OCI-LY7 (cell line): Measurements from ENCODE around the gene ASL. TPM values are rescaled to one million over a fixed set of nuclear protein-coding genes. Genes with fewer than 3 reads are reported as not detected.

Experiments used
- BruUV-seq: library from RNA; stranded (reverse); fragments of 400-500 nt; replicated peaks from 2 replicates; lab custom pipeline; 2021; lab: Mats Ljungman, UMichigan
- CTCF ChIA-PET: fragments of 300-600 bp; sonication (Branson Sonifier 250); formaldehyde crosslinking; loops from one replicate; lab custom pipeline; 2022; ENCODE audit warnings: antibody characterized with exemption; ENCODE audit not compliant: unreplicated experiment; lab: Charles Lee
- POLR2A ChIA-PET: fragments of 300-600 bp; sonication (Branson Sonifier 250); formaldehyde crosslinking; loops from one replicate; lab custom pipeline; 2022; ENCODE audit warnings: antibody characterized with exemption; lab: Charles Lee
- DNase-seq: peaks from one replicate; pipeline ENCODE4 v3.0.0-alpha.2; 2015; ENCODE audit warnings: low spot score
- H2AFZ ChIP-seq: fragments of 200-600 bp; sonication (generic), shearing (Covaris generic); 2 replicates; pipeline ENCODE4 v1.6.1; 2014; ENCODE audit warnings: mild to moderate bottlenecking, antibody characterized with exemption, low read length, moderate library complexity
- H3K27ac ChIP-seq: fragments of 200-600 bp; sonication (generic); 2 replicates; pipeline ENCODE4 v1.5.1; 2014; ENCODE audit warnings: mixed run types, low read depth, mild to moderate bottlenecking, moderate library complexity, low read length, inconsistent platforms; ENCODE audit not compliant: poor library complexity, severe bottlenecking
- H3K36me3 ChIP-seq: fragments of 200-600 bp; sonication (generic); 2 replicates; pipeline ENCODE4 v1.6.1; 2014; ENCODE audit warnings: mild to moderate bottlenecking, antibody characterized with exemption, low read length, moderate library complexity, mixed read lengths; ENCODE audit not compliant: insufficient read depth
- H3K4me1 ChIP-seq: fragments of 200-600 bp; sonication (generic); 2 replicates; pipeline ENCODE4 v1.5.1; 2014; ENCODE audit warnings: mild to moderate bottlenecking, low read length; ENCODE audit not compliant: insufficient read depth, poor library complexity, severe bottlenecking
- H3K4me2 ChIP-seq: fragments of 200-600 bp; sonication (generic); 2 replicates; pipeline ENCODE4 v1.6.1; 2014; ENCODE audit warnings: mild to moderate bottlenecking, low read length
- H3K4me3 ChIP-seq: fragments of 200-600 bp; sonication (generic); 2 replicates; pipeline ENCODE4 v1.5.1; 2014; ENCODE audit warnings: mild to moderate bottlenecking, low read depth, low read length; ENCODE audit not compliant: poor library complexity, severe bottlenecking
- H3K79me2 ChIP-seq: fragments of 200-600 bp; sonication (generic); 2 replicates; pipeline ENCODE4 v1.6.1; 2016; ENCODE audit warnings: low read depth, mild to moderate bottlenecking, low read length, moderate library complexity, mixed read lengths; ENCODE audit not compliant: insufficient read depth
- H3K9me2 ChIP-seq: fragments of 200-600 bp; sonication (generic); 2 replicates; pipeline ENCODE4 v1.6.1; 2016; ENCODE audit warnings: mild to moderate bottlenecking, low read length, mixed read lengths; ENCODE audit not compliant: insufficient read depth
- H3K9me3 ChIP-seq: fragments of 200-600 bp; sonication (generic); 2 replicates; pipeline ENCODE4 v1.6.1; 2014; ENCODE audit warnings: mild to moderate bottlenecking, mixed run types, low read length, mixed read lengths
- H4K20me1 ChIP-seq: fragments of 200-600 bp; sonication (generic); 2 replicates; pipeline ENCODE4 v1.6.1; 2014; ENCODE audit warnings: mild to moderate bottlenecking, antibody characterized with exemption, low read length, moderate library complexity, mixed read lengths; ENCODE audit not compliant: insufficient read depth
- CTCF ChIP-seq: fragments of 200-600 bp; sonication (generic); conservative IDR thresholded peaks from 2 replicates; pipeline ENCODE4 v1.5.1; 2014; ENCODE audit warnings: mild to moderate bottlenecking, antibody characterized with exemption, low read length, moderate library complexity, mixed read lengths
- EZH2phosphoT487 ChIP-seq: fragments of 200-600 bp; sonication (generic); IDR thresholded peaks from 2 replicates; pipeline ENCODE4 v1.6.1; 2018; ENCODE audit warnings: low read depth, borderline replicate concordance, mild to moderate bottlenecking, mixed run types, antibody characterized with exemption, low read length, moderate library complexity, mixed read lengths
- intact Hi-C: fragments of 100-400 bp; cut with micrococcal nuclease; formaldehyde crosslinking; loops from one replicate; pipeline ENCODE4 v1.10.0; 2022; ENCODE audit not compliant: unreplicated experiment
- total RNA-seq, 2 experiments: library from RNA; depleted of rRNA in 1 of 2; stranded (reverse); fragments of >200 nt in 1 of 2; shearing (Covaris generic) in 1 of 2; gene quantifications; 2 replicates each; pipeline ENCODE4 v1.2.3, GENCODE V29; 2014 to 2022

Gene ASL
- total RNA-seq, 2 experiments from 2014 or later: 22.2 to 25.7 TPM

- H3K9me3 ChIP-seq: no peaks in the 10 kb centered on the region
- DNase-seq: no peak
- H3K36me3 ChIP-seq: no peaks in the 10 kb centered on the region
- H3K9me2 ChIP-seq: no peaks in the 10 kb centered on the region
- H3K4me3 ChIP-seq: no peak overlapping the region
- H3K79me2 ChIP-seq: no peaks in the 10 kb centered on the region
- H4K20me1 ChIP-seq: no peaks in the 10 kb centered on the region
- ChIA-PET CTCF (no interaction called here), POLR2A (interaction anchor here (0.8 to 0.9 kb wide), 2 partner anchors 20 to 119 kb away, joined by 3 to 9 read pairs; no protein-coding TSS in a partner anchor)
- intact Hi-C loops: no loop called here
- H3K27ac ChIP-seq: no peak overlapping the region
- H3K4me2 ChIP-seq: no peak overlapping the region
- H3K4me1 ChIP-seq: no peaks in the 10 kb centered on the region
- H2AFZ ChIP-seq: no peak overlapping the region
- no peak for TF ChIP-seq EZH2phosphoT487
- no peak for TF ChIP-seq CTCF
- BruUV-seq: no TSS peak
These were observed 21.6 kb upstream of the ASL start for GRCh38 chr7:66054063-66054462.

DNA sequence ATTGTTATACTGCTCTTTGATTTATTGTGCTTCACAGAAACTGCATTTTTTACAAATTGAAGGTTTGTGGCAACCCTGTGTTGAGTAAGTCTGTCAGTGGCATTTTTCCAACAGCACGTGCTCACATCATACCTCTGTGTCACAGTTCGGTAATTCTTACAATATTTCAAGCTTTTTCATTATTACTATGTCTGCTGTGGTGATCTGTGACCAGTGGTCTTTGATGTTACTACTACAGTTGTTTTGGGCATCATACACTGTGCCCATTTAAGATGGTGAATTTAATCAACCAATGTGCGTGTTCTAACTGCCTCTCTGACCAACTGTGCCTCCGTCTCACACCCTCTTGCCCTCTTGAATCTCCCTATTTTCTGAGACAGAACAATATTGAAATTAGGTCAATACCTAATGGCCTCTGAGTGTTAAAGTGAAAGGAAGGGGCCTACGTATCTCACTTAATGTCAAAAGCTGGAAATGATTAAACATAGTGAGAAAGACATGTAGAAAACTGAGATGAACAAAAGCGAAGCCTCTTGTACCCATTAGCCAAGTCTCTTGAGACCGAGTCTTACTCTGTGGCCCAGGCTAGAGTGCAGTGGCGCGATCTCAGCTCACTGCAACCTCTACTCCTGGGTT, 20.2 kb upstream of the ASL start:
- no peaks in the 10 kb centered on the region for H4K20me1 ChIP-seq
- H3K79me2 ChIP-seq: no peaks in the 10 kb centered on the region
- H3K9me2 ChIP-seq: no peaks in the 10 kb centered on the region
- H3K9me3 ChIP-seq: no peaks in the 10 kb centered on the region
- H3K4me1 ChIP-seq: no peaks in the 10 kb centered on the region
- intact Hi-C loops: no loop called here
- BruUV-seq: no TSS peak
- ChIA-PET CTCF (no interaction called here), POLR2A (no interaction called here)
- H3K27ac ChIP-seq: no peak overlapping the region
- DNase-seq: no peak
- TF ChIP-seq CTCF: no peak
- TF ChIP-seq EZH2phosphoT487: no peak
- no peaks in the 10 kb centered on the region for H3K36me3 ChIP-seq
- no peak overlapping the region for H2AFZ ChIP-seq
- H3K4me2 ChIP-seq: no peak overlapping the region
- no peak overlapping the region for H3K4me3 ChIP-seq

DNA sequence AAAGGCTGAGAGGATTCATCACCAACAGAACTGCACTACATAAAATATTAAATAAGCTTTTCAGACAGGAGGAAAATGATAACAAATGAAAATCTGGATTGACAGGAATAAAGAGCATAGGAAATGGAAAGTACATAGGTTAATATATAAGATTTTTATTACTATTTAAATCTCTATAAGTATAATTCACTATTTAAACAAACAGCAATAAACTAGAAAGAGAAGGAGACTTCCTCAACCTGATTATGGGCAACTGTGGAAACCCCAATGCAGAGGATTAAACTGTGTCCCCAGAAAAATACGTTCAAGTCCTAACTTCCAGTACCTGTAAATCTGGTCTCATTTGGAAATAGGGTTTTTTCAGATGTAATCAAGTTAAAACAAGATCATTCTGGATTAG, 14.8 kb upstream of the ASL start:
- intact Hi-C loops: no loop called here
- Histone ChIP-seq H3K9me3 (no peaks in the 10 kb centered on the region), H3K9me2 (no peaks in the 10 kb centered on the region), H3K4me1 (no peaks in the 10 kb centered on the region), H3K4me2 (no peak overlapping the region), H3K36me3 (no peaks in the 10 kb centered on the region), H3K27ac (no peak overlapping the region), H2AFZ (no peak overlapping the region), H3K4me3 (no peak overlapping the region), H4K20me1 (no peaks in the 10 kb centered on the region), H3K79me2 (no peaks in the 10 kb centered on the region)
- BruUV-seq: no TSS peak
- TF ChIP-seq EZH2phosphoT487 (no peak), CTCF (no peak)
- no peak for DNase-seq
- POLR2A ChIA-PET: no interaction called here
- CTCF ChIA-PET: no interaction called here
